A549 (cell line): ENCODE results near the gene LYPD6.

Experiments used
- EP300 ChIP-seq, 2 experiments: fragments of >200 bp; sonication (Bioruptor Twin); formaldehyde crosslinking; IDR thresholded peaks; 2 replicates in 1 of 2; 3 replicates in 1 of 2; pipeline ENCODE4 v1.6.1; 2016 to 2017
- HOXB5 ChIP-seq: fragments of 250-450 bp; sonication (Bioruptor Pico); IDR thresholded peaks from 2 replicates; pipeline ENCODE4 v1.5.0; 2020; ENCODE audit warnings: mild to moderate bottlenecking, moderate library complexity
- KDM5A ChIP-seq: fragments of 200-600 bp; sonication (generic); IDR thresholded peaks from 2 replicates; pipeline ENCODE4 v1.6.1; 2016; ENCODE audit warnings: antibody characterized with exemption, mild to moderate bottlenecking
- MYC ChIP-seq: IDR thresholded peaks from 2 replicates; pipeline ENCODE4 v1.6.1; 2012; ENCODE audit warnings: mild to moderate bottlenecking, inconsistent platforms, low read length, improper control_type of control experiment, borderline replicate concordance
- TF ChIP-seq, protein P1 (sequence below): fragments of >200 bp; sonication (Bioruptor Twin); formaldehyde crosslinking; IDR thresholded peaks from 3 replicates; pipeline ENCODE4 v1.5.1; 2016

DNA sequence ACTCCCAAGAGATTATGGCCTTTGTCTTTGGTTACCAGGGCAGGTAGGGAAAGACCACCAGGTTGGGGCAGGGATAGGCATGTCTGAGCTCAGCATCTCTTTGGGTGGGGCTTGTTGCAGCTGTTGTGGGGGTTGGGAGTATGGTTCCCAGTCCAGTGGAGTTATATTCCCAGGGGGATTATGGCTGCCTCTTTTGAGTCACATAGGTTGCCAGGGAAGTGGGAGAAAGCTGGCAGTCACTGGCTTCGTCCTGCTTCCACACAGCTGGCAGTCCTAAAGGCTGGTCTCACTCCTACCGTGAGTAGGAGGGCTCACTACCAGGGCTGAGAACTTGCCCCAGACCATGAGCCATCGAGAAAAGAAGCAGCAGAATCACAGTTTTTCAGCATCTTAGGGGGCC, 79.1 kb downstream of the LYPD6 start:
- TF ChIP-seq MYC (no peak), EP300 (IDR thresholded peaks at IDR 0.05) (no peak), KDM5A (no peak), HOXB5 (CRISPR knock-in tag) (no peak)
- TF ChIP-seq, protein P1, sequence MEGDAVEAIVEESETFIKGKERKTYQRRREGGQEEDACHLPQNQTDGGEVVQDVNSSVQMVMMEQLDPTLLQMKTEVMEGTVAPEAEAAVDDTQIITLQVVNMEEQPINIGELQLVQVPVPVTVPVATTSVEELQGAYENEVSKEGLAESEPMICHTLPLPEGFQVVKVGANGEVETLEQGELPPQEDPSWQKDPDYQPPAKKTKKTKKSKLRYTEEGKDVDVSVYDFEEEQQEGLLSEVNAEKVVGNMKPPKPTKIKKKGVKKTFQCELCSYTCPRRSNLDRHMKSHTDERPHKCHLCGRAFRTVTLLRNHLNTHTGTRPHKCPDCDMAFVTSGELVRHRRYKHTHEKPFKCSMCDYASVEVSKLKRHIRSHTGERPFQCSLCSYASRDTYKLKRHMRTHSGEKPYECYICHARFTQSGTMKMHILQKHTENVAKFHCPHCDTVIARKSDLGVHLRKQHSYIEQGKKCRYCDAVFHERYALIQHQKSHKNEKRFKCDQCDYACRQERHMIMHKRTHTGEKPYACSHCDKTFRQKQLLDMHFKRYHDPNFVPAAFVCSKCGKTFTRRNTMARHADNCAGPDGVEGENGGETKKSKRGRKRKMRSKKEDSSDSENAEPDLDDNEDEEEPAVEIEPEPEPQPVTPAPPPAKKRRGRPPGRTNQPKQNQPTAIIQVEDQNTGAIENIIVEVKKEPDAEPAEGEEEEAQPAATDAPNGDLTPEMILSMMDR = no peak
